WI38 (cell line): Measurements from ENCODE around the gene ZNF138.
"Not testable (repeated sequence)": the region's sequence is repeated elsewhere in the genome, so short reads cannot be mapped to it uniquely, and the experiment has no call there.

Source experiments
- H3K4me3 ChIP-seq: 2 replicates; pipeline ENCODE4 v1.5.1; 2011; ENCODE audit warnings: low read depth, mild to moderate bottlenecking, control low read depth, low read length
- CTCF ChIP-seq: IDR thresholded peaks from 2 replicates; pipeline ENCODE4 v1.5.1; 2012; ENCODE audit warnings: low read depth, mild to moderate bottlenecking, control low read depth, low read length

Gene ZNF138

DNA sequence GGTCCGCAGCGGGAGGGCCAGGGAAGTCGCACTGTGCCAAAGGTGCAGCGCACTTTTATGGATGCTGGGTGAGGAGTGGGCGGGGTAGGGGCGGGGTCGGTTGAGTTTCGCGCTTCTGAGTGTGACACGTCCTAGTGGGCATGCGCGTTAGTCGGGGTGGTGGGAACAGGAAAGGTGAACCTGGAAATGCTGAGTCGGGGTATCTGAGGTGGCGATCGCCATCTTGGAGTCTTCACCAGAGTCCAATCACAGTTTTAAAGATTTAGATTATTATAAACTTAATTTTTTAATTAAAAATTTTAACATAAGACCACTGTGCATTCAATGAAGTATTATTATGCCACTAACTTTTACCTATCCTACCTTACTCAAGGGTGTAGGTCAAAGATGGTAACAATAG is 45.7 kb downstream of the ZNF138 start:
- H3K4me3 ChIP-seq = no peak overlapping the region
- no peak for TF ChIP-seq CTCF

DNA sequence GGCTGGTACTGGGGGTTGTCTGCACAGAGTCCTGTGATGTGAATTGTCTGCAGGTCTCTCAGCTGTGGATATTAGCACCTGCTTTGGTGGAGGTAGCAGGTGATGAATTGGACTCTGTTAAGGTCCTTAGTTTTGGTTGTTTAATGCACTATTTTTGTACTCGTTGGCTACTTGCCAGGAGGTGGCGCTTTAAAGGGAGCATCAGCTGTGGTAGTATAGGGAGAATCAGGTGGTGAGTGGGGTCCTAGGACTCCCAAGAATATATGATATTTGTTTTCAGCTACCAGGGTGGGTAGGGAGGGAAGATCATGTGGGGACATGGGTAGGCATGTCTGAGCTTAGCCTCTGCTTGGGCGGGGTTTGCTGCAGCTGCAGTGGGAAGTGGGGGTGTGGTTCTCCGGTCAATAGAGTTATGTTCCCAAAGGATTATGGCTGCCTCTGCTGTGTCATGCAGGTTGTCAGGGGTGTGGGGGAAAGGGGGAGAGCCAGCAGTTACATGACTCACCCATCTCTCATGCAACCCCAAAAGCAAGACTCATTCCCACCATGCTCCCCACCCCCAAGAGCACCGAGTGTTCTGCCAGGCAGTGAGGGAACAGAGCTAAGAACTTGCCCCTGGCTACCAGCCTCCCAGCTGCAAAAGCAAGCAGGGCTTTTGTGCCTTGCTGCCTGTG is 55.2 kb downstream of the ZNF138 start:
- no peak for TF ChIP-seq CTCF
- no peak overlapping the region for H3K4me3 ChIP-seq

- H3K4me3 ChIP-seq = no peak overlapping the region
- no peak for TF ChIP-seq CTCF
Measured at GRCh38 chr7:64849924-64850499, 55.8 kb downstream of the ZNF138 start.

- no peak overlapping the region for H3K4me3 ChIP-seq
- no peak for TF ChIP-seq CTCF
Measured at GRCh38 chr7:64853679-64854078, 59.5 kb downstream of the ZNF138 start.

DNA sequence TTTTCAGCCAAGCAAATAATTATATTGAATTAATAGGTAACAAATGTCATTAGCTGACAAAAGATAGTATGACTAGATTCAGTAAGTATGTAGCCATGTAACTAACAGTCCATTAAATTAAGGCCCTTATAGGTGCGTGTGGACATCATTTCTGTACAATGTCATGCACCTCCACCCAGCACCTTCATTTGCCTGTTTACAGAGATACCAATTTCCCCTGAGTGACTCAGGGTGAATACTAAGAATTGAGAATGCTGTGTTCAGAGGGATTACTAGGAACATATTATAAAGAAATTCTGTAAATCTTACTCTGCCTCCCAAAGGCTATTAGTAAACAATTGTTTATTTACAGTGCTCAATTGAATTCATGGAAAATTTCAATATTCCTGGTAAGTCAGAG is 60.7 kb downstream of the ZNF138 start:
- H3K4me3 ChIP-seq = no peak overlapping the region
- TF ChIP-seq CTCF = no peak

GRCh38 chr7:64863021-64863420 is 68.8 kb downstream of the ZNF138 start:
- H3K4me3 ChIP-seq = no peak overlapping the region
- TF ChIP-seq CTCF = no peak

- H3K4me3 ChIP-seq = not testable (repeated sequence)
Measured at GRCh38 chr7:64863530-64863929, 69.3 kb downstream of the ZNF138 start.

DNA sequence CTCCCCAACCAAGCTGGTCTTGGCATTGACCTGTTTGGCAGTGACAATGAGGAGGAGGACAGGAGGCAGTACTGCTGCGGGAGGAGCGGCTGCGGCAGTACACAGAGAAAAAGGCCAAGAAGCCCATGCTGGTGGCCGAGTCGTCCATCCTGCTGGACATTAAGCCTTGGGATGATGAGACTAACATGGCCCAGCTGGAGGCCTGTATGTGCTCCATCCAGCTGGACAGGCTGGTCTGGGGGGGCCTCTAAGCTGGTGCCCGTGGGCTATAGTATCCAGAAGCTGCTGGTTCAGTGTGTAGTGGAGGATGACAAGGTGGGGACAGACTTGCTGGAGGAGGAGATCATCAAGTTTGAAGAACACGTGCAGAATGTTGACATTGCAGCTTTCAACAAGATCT is 69.7 kb downstream of the ZNF138 start:
- no peak overlapping the region for H3K4me3 ChIP-seq
- TF ChIP-seq CTCF = no peak
